DMS53 treated with DMSO at 0.1 percent for 48 hours (cell line): ENCODE results near the gene UTS2.

Source experiments
- DNase-seq: peaks from one replicate; lab custom pipeline; 2025; ENCODE audit not compliant: unreplicated experiment; lab: John Stamatoyannopoulos, UW

Gene UTS2

DNA sequence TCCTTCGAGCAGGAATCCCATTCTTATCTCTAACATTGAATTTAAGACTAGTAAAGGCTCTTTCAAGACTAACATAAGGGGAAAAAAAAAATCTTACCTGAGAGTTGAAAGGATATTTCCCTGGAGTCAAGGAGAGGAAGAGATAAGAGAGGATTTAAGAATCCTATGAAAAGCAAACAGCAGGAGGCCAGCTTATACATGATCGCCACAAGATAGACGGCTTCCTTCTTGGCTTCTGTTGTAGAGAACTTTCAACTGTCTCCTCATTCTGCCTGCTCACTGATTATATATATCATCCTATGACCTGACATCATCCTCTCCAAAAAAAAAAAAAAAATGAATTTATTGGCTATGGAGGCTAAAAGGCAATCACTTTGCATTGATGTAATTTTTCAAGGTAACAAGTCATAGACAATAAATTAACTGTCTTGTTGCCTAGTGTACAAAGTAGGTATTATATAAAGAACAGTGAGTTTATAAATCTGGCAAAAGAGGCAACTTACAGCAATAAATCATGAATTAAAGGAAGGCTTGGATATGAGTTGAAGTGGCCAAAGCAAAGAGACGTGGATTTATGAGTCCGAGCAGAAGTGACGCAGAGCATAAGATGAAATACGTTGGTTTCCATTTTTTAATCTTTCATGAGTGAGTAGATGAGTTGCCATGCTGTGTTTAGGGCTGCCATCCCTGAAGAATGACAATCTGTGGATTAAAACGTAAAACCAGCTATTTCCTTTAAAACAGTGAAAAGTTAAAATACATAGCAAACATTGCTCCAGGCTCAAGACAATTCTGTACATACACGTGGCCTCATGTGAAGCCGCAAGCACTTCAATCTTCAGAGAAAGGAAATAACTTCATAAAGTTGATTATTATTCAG is at the start of gene UTS2:
TSS of gene UTS2 (minus strand) at position 262 of the 880 bp plus-strand sequence. CDS start at position 200, 62 bp downstream.
- DNase-seq: no peak

DNA sequence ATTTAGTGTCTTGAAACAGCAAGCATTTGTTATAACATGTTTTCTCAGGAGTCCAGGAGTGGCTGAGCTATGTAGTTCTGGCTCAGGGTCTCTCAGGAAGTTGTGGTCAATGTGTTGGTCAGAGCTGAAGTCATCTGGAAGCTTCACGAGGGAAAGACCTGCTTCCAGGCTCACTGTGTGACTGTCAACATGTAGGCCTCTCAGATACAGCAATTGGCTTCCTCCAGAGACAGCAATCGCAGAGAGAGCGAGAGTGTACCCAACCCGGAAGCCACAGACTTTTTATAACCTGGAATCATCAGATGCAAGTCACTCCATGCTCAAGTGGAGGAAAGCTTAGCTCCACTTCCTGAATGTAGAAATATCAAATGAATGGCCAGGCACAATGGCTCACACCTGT is 46.9 kb upstream of the UTS2 start:
- DNase-seq: no peak

DNA sequence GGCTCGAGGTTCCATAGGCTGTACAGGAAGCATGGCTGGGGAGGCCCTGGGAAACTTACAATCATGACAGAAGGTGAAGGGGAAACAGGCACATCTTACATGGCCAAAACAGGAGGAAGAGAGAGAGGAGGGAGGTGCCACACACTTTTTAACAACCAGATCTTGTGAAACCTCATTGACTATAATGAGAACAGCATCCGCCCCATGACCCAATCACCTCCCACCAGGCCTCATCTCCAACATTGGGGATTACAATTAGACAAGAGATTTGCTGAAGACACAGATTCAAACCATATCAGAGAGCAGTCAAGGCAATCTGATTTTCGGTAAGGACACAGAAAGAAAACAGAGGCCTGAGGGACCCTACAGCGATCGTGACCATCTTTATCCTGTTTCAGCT is 46.1 kb upstream of the UTS2 start:
- DNase-seq: no peak

DNA sequence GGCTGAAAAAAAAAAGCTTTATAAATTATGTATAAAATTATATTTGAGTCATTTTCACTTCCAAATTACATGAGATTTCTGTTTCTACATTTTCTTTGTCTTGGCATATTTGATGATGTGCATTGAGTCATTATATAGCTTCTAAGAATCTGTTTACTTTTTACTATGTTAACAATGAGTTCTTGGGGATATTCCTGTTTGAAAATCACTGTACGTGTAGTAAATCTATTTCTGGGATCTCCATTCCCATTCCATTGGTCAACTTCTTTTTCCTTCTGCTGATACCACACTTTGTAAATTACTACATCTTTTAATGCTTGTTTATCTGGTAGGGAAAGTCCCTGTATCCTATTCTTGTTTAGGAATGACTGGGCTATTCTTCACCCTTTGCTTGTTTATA is 44.1 kb upstream of the UTS2 start:
- DNase-seq: no peak

- DNase-seq: no peak
Measured at GRCh38 chr1:7893529-7894180, 40.8 kb upstream of the UTS2 start.

DNA sequence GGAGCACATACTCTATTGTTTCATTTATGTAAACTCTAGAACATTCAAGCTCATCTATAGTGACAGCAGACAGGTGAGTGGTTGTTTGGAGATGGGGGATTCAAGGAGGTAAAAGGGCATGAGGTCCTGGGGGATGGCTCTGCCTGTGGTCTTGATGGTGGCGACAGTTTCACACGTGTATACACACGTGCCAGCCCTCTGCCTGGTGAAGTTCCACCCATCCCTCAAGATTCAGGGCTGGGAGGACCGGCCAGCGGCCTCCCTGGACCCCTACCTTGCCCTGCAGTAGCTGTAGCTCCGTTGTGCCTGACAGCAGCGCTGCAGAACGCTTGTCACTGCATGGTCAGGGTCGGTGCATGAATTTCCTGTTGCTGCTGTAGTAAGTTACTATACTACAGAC is 38.9 kb upstream of the UTS2 start:
- DNase-seq: no peak

- DNase-seq: no peak
Measured at GRCh38 chr1:7890853-7891252, 38.0 kb upstream of the UTS2 start.

- DNase-seq: no peak
Measured at GRCh38 chr1:7888248-7889081, 35.6 kb upstream of the UTS2 start.

GRCh38 chr1:7886405-7886745 is 33.5 kb upstream of the UTS2 start:
- DNase-seq: no peak

DNA sequence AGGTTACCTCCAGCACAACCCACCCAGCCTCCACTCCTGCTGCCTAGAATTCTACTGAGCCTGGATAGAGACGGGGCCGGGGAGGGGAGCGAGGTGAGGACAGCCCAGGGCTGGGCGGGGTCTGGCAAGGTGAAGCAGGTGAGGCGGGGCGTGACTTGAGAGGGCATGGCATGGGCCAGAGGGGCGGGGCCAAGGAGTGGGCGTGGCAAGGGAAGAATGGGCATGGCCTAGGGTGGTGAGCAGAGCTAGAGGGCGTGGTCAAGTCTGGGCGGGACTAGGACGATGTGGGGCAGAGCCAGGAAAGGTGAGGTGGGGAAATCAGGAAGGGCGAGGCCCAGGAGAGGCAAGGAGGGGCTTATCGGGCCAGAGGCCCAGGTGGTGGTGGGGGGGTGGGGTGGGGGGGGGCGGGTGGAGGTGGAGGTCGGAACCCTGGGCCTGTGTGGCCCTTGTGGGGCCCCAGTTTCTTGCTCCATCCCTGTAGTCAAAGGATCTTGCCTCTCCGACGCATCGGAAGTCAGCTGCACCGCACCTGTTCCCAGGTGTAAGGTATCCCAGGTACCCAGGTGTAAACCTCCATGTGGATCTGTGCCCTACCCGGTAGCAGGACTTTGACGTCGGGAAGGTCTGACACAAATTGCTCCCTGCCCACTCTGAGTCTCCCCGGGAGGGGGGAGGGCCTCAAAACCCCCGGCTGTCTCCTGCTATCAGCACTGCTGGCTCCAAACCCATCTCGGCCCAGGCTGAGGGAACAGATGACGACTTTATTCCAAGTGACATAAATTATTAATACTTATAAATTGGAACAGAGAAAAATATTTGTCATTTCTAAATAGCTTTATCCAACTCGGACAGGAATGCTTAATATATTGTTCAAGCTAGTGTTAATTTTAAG is 32.9 kb upstream of the UTS2 start:
- no peak for DNase-seq

DNA sequence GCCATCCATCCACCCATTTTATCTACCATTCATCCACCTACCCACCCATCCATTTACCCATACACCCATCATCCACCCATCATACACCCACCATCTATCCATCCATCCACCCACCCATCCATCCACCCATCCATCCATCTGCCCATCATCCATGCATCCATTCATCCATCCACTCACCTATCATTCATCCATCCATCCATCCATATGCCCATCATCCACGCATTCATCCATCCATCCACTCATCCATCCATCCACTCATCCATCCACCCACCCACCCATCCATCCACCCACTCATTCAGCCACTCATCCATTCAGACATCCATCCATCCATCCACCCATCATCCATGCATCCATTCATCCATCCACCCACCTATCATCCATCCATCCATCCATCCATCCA is 31.9 kb upstream of the UTS2 start:
- DNase-seq: no peak

DNA sequence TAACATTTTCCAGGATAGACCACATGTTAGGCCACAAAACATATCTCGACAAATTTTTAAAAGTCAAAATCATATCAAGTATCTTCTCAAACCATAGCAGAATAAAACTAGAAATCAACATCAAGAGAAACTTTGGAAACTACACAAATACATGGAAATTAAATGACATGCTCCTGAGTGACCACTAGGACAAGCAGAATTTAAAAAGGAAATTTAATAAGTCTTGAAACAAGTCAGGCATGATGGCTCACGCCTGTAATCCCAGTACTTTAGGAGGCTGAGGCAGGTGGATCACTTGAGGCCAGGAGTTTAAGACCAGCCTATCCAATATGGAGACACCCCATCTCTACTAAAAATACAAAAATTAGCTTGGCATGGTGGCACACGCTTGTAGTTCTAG is 26.4 kb upstream of the UTS2 start:
- DNase-seq: no peak

DNA sequence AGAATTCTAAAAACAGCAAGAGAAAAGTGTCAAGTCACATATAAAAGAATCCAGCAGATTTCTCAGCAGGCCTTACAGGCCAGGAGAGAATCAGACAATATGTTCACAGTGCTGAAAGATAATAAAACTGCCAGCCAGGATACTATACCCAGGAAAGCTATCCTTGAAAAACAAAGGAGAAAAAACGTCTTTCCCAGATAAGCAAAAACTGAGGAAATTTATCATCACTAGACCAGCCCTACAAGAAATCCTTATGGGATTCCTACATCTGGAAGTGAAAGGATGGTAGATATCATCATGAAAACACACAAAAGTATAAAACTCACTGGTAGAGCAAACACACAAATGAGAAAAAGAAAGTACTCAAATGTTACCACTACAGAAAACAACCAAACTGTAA is 25.2 kb upstream of the UTS2 start:
- no peak for DNase-seq

GRCh38 chr1:7873801-7874795 is 21.2 kb upstream of the UTS2 start:
- no peak for DNase-seq

DNA sequence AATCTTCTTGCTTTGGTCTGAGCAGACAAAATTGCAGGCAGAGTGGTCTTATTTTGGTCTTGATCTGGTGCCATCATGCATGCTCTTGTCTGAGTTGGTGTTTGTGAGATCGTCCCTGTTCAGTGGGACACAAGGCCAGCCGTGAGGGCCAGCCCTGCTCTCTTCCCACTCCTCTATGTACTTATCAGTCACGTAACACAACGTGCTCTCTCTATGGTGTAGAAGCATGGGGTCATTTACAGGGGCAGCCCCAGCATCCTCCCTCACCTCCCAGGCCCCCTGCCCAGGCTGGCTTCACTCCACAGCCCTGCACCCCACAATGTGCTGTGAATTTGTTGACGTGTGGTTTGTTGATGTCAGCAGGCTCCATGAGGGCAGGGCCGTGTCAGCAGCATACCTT is 18.3 kb upstream of the UTS2 start:
- no peak for DNase-seq

DNA sequence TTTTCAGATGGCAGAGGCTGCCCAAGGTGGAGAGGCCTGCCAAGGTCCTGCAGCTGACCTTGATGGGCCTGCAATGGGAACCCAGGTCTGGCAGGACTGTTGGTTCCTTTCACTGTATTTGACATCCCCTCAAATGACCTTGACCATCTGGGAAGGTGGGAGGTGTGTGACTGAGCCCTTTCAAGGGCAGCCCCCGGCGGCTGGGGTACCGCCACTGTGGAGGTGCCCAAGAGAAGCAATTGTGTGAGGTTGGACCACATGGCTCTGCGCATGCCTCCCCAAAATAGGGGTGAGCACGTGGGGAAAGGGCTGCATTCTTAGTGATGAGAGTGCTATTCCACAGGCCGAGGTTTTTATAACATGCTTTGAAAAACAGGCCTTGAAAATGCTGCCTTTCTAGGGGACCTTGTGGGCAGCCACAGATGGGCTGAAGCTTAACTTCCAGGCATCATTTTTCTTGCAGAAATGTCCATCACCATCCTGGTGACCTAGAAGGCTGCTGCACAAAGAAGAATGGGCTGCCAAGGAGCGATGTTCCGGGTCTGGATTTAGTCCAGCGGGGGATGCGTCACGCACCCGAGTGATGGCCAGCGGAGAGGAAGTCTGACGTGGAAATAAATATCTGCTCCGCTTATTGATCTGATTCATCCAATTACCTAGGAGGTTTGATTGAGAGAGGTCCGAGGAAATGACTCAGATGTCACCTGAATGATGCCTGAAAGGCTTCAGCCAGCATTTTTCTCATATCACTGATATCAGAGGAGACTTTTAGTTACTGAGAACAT is 16.5 kb upstream of the UTS2 start:
- no peak for DNase-seq

DNA sequence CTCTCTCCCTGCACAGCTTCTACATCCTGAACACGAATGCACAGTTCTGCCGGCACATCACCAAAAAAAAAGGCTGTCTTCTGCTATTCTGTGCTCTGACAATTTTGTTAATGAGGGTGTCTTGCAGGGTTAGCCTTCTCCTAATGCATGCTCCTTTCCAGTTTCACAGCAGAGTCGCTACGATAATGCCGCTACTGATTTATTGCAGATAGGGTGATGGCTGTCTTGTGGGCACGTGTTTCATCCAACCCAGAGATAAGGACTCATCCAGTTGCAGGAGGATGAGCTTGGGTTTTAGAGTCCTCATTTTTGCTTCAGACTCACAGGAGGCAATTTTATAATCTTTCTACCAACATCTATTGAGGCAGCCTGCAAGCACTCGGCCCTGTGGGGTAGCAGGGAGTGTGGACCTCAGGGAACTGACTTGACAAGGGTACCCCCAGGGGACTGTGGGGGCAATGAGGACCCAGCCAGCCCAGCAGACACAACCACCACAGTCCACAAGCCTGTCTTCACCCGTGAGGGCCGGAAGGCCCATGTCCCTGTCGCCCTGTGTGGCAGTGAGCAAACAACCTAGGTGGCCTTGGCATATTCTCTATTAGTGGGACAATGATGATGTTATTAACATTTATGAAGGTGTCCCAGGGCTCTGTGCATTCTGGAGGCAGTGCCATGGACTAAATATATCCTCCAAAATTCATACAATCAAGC is 15.4 kb upstream of the UTS2 start:
- DNase-seq: no peak

DNA sequence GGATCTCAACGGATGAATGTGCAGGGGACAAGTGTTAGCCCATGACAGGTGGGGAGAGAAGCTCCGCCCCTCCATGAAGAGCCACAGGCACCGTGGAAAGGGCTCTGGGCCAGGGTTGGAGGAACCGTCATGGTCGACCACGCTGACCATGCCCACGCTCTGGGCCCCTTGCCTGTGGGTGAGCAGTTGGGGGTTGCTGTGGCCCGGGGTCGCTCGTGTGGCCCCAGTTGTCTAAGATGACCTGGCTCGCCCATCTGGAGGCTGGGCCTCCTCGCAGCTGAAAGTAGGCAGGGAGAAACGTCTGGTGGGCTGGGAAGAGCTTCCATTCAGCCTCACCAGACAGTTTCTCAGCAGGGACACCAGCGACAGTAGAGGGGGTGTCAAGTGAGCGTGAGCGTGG is 13.1 kb upstream of the UTS2 start:
- DNase-seq: no peak
